HepG2 (cell line): ENCODE measurements around the gene PHKG1. TPM values are rescaled to one million over a fixed set of nuclear protein-coding genes. Genes with fewer than 3 reads are reported as not detected.
"Not testable (repeated sequence)": the region's sequence is repeated elsewhere in the genome, so short reads cannot be mapped to it uniquely, and the experiment has no call there.

ENCODE experiments used
- ATAC-seq: fragments of 200-7000 bp; cut with Tn5 transposase; 3 replicates; pipeline ENCODE4 v1.9.1; 2020; ENCODE audit warnings: mild to moderate bottlenecking, moderate library complexity
- BruUV-seq: library from RNA; stranded (reverse); fragments of 400-500 nt; replicated peaks from 2 replicates; lab custom pipeline; 2021; lab: Mats Ljungman, UMichigan
- CTCF ChIA-PET: fragments of 300-600 bp; formaldehyde crosslinking; extraction: SDS; loops from one replicate; lab custom pipeline; 2021; ENCODE audit warnings: low total read pairs, inconsistent platforms, low intra/inter-chr PET ratio; lab: Yijun Ruan, JAX
- POLR2A ChIA-PET: fragments of 350-600 bp; sonication (Branson Sonifier 250); formaldehyde crosslinking; loops from one replicate; lab custom pipeline; 2020; ENCODE audit warnings: antibody characterized with exemption, inconsistent platforms; lab: Yijun Ruan, JAX
- DNase-seq: peaks from one replicate; pipeline ENCODE4 v3.0.0-alpha.2; 2015; ENCODE audit warnings: low spot score
- FAIRE-seq: peaks from 3 replicates; lab custom pipeline; 2011; peaks lifted over from hg19 to GRCh38; lab: Jason Lieb, UNC
- H2AFZ ChIP-seq: one replicate; pipeline ENCODE4 v1.6.1; 2011; ENCODE audit warnings: low read length, inconsistent platforms
- H3K27ac ChIP-seq: fragments of 300-600 bp; 3 replicates; pipeline ENCODE4 v1.8.0; 2011; ENCODE audit warnings: mixed run types, mild to moderate bottlenecking, mixed read lengths, low read length, inconsistent platforms; ENCODE audit not compliant: insufficient read depth; ENCODE audit errors: extremely low read length
- H3K27me3 ChIP-seq, 2 experiments: fragments of 200-600 bp in 1 of 2; 2 replicates in 1 of 2; 3 replicates in 1 of 2; pipeline versions ENCODE4 v1.6.0 to v1.8.0; 2011; ENCODE audit warnings: low read length in 2 of 2, mild to moderate bottlenecking in 2 of 2, moderate library complexity in 2 of 2, inconsistent platforms in 1 of 2; ENCODE audit not compliant: insufficient read depth in 2 of 2, control insufficient read depth in 1 of 2
- H3K36me3 ChIP-seq, 2 experiments: fragments of 200-600 bp in 1 of 2; replicated peaks in 1 of 2; 2 replicates in 1 of 2; 3 replicates in 1 of 2; pipeline versions ENCODE4 v1.5.1 to v1.8.0; 2011; ENCODE audit warnings: low read length in 2 of 2, inconsistent platforms in 1 of 2; ENCODE audit not compliant: insufficient read depth in 2 of 2, control insufficient read depth in 1 of 2
- H3K4me1 ChIP-seq: 2 replicates; pipeline ENCODE4 v1.5.1; 2012; ENCODE audit warnings: low read length, inconsistent platforms; ENCODE audit not compliant: insufficient read depth
- H3K4me2 ChIP-seq: 2 replicates; pipeline ENCODE4 v1.6.0; 2011; ENCODE audit warnings: low read depth, low read length, inconsistent platforms
- H3K4me3 ChIP-seq, 3 experiments: fragments of 200-600 bp in 1 of 3; sonication (generic), shearing (Covaris generic) in 1 of 3; replicated peaks in 1 of 3; 2 replicates each; pipeline ENCODE4 v1.5.1; 2011 to 2016; ENCODE audit warnings: low read length in 3 of 3, inconsistent platforms in 2 of 3, low read depth in 2 of 3, mild to moderate bottlenecking in 2 of 3, control low read depth in 1 of 3, mixed read lengths in 1 of 3; ENCODE audit not compliant: insufficient read depth in 1 of 3
- H3K79me2 ChIP-seq: one replicate; pipeline ENCODE4 v1.6.1; 2011; ENCODE audit warnings: low read length, inconsistent platforms; ENCODE audit not compliant: insufficient read depth
- H3K9ac ChIP-seq: 2 replicates; pipeline ENCODE4 v1.6.0; 2011; ENCODE audit warnings: mild to moderate bottlenecking, low read depth, low read length, inconsistent platforms; ENCODE audit not compliant: insufficient read depth
- H3K9me3 ChIP-seq: 2 replicates; pipeline ENCODE4 v1.5.1; 2012; ENCODE audit warnings: mild to moderate bottlenecking, low read length
- H4K20me1 ChIP-seq: 2 replicates; pipeline ENCODE4 v1.6.0; 2011; ENCODE audit warnings: inconsistent platforms, mild to moderate bottlenecking, low read length, moderate library complexity; ENCODE audit not compliant: insufficient read depth
- NR2F6 ChIP-seq, 2 experiments: IDR thresholded peaks; 2 replicates each; pipeline ENCODE4 v1.6.1; 2016; ENCODE audit warnings: antibody characterized with exemption in 1 of 2, mild to moderate bottlenecking in 1 of 2
- POLR2G ChIP-seq: fragments of 200-400 bp; formaldehyde crosslinking; IDR thresholded peaks from 2 replicates; pipeline ENCODE4 v1.6.1; 2018; ENCODE audit warnings: mild to moderate bottlenecking, low read depth, low read length, moderate library complexity
- PREB ChIP-seq: sonication (generic); formaldehyde crosslinking; IDR thresholded peaks from 2 replicates; pipeline ENCODE4 v1.4.0; 2020; ENCODE audit warnings: missing genetic modification reagents
- SALL1 ChIP-seq: sonication (generic); formaldehyde crosslinking; IDR thresholded peaks from 2 replicates; pipeline ENCODE4 v1.8.0; 2022; ENCODE audit warnings: mild to moderate bottlenecking, missing genetic modification reagents
- SRSF1 ChIP-seq: fragments of 200-400 bp; formaldehyde crosslinking; optimal IDR thresholded peaks from 2 replicates; pipeline ENCODE3; 2017; ENCODE audit warnings: mild to moderate bottlenecking, low read depth, low read length, moderate library complexity
- TBX2 ChIP-seq: sonication (generic); formaldehyde crosslinking; IDR thresholded peaks from 2 replicates; pipeline ENCODE4 v1.5.0; 2020; ENCODE audit warnings: missing genetic modification reagents, mild to moderate bottlenecking, borderline replicate concordance
- TFAP4 ChIP-seq: sonication (generic); IDR thresholded peaks from 2 replicates; pipeline ENCODE4 v1.6.1; 2016; ENCODE audit warnings: low read depth, borderline replicate concordance
- ZBTB3 ChIP-seq: sonication (generic); formaldehyde crosslinking; IDR thresholded peaks from 2 replicates; pipeline ENCODE4 v1.4.0; 2020; ENCODE audit warnings: low read depth, mild to moderate bottlenecking, moderate library complexity, missing genetic modification reagents, borderline replicate concordance
- ZNF296 ChIP-seq: sonication (generic); formaldehyde crosslinking; conservative IDR thresholded peaks from 2 replicates; pipeline ENCODE4 v1.5.0; 2020; ENCODE audit warnings: mild to moderate bottlenecking, missing genetic modification reagents
- ZNF687 ChIP-seq: sonication (generic); formaldehyde crosslinking; IDR thresholded peaks from 2 replicates; pipeline ENCODE4 v1.5.1; 2020; ENCODE audit warnings: mild to moderate bottlenecking, missing genetic modification reagents, moderate library complexity
- ZNF710 ChIP-seq: sonication (generic); formaldehyde crosslinking; IDR thresholded peaks from 2 replicates; pipeline ENCODE4 v1.5.0; 2020; ENCODE audit warnings: mild to moderate bottlenecking, missing genetic modification reagents, borderline replicate concordance
- WGBS: methylation state at CpG from one replicate; pipeline ENCODE4 v1.1.6; 2017; ENCODE audit warnings: low lambda C conversion rate; 5-methylcytosine and 5-hydroxymethylcytosine counted together
- in situ Hi-C: cut with HindIII; loops from 2 replicates; pipeline ENCODE4 v1.10.0; 2017; ENCODE audit warnings: low pct_unique_long_range_greater_than_20kb; ENCODE audit not compliant: extremely low pct_ligation_motif_present
- intact Hi-C: fragments of 100-400 bp; cut with micrococcal nuclease; formaldehyde crosslinking; loops from one replicate; pipeline ENCODE4 v1.10.0; 2022; ENCODE audit not compliant: unreplicated experiment
- polyA plus RNA-seq, 8 experiments: library from polyadenylated mRNA; depleted of rRNA in 3 of 8; stranded (reverse) in 7 of 8; unstranded in 1 of 8; fragments of >200 nt; fragmentation: Illumina TruSeq in 4 of 8; extraction: Trizol in 4 of 8; gene quantifications; 2 replicates each; pipeline versions ENCODE4 v1.2.1 to v1.2.3, GENCODE V29; 2011 to 2016; ENCODE audit warnings: low read depth in 4 of 8, missing spikeins in 1 of 8, mixed read lengths in 1 of 8; ENCODE audit not compliant: insufficient read depth in 1 of 8
- total RNA-seq, 5 experiments: library from RNA; depleted of rRNA; stranded (reverse); fragments of >200 nt; fragmentation: Illumina TruSeq; extraction: Trizol; gene quantifications; 2 replicates each; pipeline ENCODE4 v1.2.3, GENCODE V29; 2016; ENCODE audit warnings: low read depth in 1 of 5
- TF ChIP-seq, protein P1 (sequence below): sonication (generic); formaldehyde crosslinking; IDR thresholded peaks from 2 replicates; pipeline ENCODE4 v1.9.0; 2021; ENCODE audit warnings: missing genetic modification reagents, mild to moderate bottlenecking, borderline replicate concordance

The PHKG1 gene
- total and polyA plus RNA-seq, 2 of the 13 experiments (the other 11 are each of a cell fraction or from before 2014, with no cell fraction given) = 0.44 to 0.71 TPM

- TF ChIP-seq NR2F6 (IDR thresholded peaks at IDR 0.05) = not testable (repeated sequence)
- 0 out of 2 replicates have a peak, but pooled peaks have one; percentile 8 for TF ChIP-seq NR2F6 (CRISPR knock-in tag; IDR thresholded peaks at IDR 0.05)
- peak; percentile 12; the same call in 1 of the 2 replicates for TF ChIP-seq ZNF687 (CRISPR knock-in tag)
- 0 out of 2 replicates have a peak, but pooled peaks have one; percentile 23 for TF ChIP-seq SALL1 (CRISPR knock-in tag)
- TF ChIP-seq TBX2 = peak; percentile 18; the same call in 1 of the 2 replicates
- TF ChIP-seq ZBTB3 (CRISPR knock-in tag) = peak; percentile 71; the same call in 1 of the 2 replicates
These were observed 44.0 kb downstream of the PHKG1 start (continued) for GRCh38 chr7:56048763-56049162.

- H3K36me3 ChIP-seq = peaks cover 0 to 2% of the 10 kb centered on the region in 2 experiments; a peak in 1 of 5 replicates
- no TSS peak for BruUV-seq
- ChIA-PET CTCF (no interaction called here), POLR2A (interaction anchor here (1.0 to 4.1 kb wide), 4 partner anchors 15 to 41 kb away, joined by 3 to 144 read pairs (median 94); partner anchors contain the start of gene SUMF2)
- peak overlapping the region; percentile 50; the same call in 1 of the 2 replicates for H3K4me2 ChIP-seq
- TF ChIP-seq, protein P1, sequence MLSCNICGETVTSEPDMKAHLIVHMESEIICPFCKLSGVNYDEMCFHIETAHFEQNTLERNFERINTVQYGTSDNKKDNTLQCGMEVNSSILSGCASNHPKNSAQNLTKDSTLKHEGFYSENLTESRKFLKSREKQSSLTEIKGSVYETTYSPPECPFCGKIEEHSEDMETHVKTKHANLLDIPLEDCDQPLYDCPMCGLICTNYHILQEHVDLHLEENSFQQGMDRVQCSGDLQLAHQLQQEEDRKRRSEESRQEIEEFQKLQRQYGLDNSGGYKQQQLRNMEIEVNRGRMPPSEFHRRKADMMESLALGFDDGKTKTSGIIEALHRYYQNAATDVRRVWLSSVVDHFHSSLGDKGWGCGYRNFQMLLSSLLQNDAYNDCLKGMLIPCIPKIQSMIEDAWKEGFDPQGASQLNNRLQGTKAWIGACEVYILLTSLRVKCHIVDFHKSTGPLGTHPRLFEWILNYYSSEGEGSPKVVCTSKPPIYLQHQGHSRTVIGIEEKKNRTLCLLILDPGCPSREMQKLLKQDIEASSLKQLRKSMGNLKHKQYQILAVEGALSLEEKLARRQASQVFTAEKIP (CRISPR knock-in tag) = no peak
- no peak for TF ChIP-seq POLR2G
- TF ChIP-seq ZNF710 (CRISPR knock-in tag) = no peak
- no peak for TF ChIP-seq ZNF296 (CRISPR knock-in tag)
- no peak for TF ChIP-seq SRSF1
- TF ChIP-seq PREB (CRISPR knock-in tag) = no peak
- TF ChIP-seq TFAP4 = no peak
- DNase-seq (no peak), ATAC-seq (no peak), FAIRE-seq (no peak)
- no peak overlapping the region for H3K4me3 ChIP-seq
- no peaks in the 10 kb centered on the region; a peak in 1 of 5 replicates for H3K27me3 ChIP-seq
- no peak overlapping the region for H3K9ac ChIP-seq
- peaks cover 32% of the 10 kb centered on the region for H3K79me2 ChIP-seq
- no peaks in the 10 kb centered on the region for H3K9me3 ChIP-seq
- in situ Hi-C loops = no loop called here
- WGBS = 85% methylated on average over 1 of the region's 1 CpG
- H3K27ac ChIP-seq = peak overlapping the region; percentile 71
- no peaks in the 10 kb centered on the region; the same call in 1 of the 2 replicates for H4K20me1 ChIP-seq
- H3K4me1 ChIP-seq = peaks cover 64% of the 10 kb centered on the region
- intact Hi-C loops = no loop called here
- no peak overlapping the region for H2AFZ ChIP-seq
These were observed 44.5 kb downstream of the PHKG1 start for GRCh38 chr7:56048245-56048644.
